ENCODE data around the gene OXA1L. TPM values are rescaled to one million over a fixed set of nuclear protein-coding genes. Genes with fewer than 3 reads are reported as not detected.

The OXA1L gene
- total and polyA plus RNA-seq, 2 of the 13 experiments (the other 11 are each of a cell fraction or from before 2014, with no cell fraction given) = 230 to 589 TPM

DNA sequence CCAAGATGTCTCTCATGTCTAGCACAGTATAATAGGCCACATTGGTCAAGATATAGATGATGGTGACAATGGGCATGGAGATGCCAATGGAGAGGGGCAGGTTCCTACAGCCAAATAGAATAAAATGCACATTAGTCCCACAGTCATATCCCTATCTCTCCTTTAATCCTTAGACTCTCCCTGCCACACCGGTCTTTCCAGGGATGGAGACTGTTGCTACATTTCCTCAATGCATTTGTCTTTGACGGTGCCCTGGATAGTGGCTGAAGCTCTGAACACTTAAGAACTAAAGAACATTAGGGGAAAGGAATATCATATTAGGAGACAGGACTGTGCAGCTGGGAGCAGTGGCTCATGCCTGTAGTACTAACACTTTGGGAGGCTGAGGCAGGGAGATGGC is 9.7 kb downstream of the OXA1L start:
- no TSS peak for BruUV-seq (replicated peaks)
- FAIRE-seq (no peak), DNase-seq (ENCODE audit: low spot score) (no peak), ATAC-seq (no peak)
- 0 out of 2 replicates have a peak, but pooled peaks have one; percentile 66 for TF ChIP-seq HOXA7 (CRISPR knock-in tag; IDR thresholded peaks at IDR 0.05)
- no peak for TF ChIP-seq NBN (conservative IDR thresholded peaks at IDR 0.05)
- TF ChIP-seq, protein P1, sequence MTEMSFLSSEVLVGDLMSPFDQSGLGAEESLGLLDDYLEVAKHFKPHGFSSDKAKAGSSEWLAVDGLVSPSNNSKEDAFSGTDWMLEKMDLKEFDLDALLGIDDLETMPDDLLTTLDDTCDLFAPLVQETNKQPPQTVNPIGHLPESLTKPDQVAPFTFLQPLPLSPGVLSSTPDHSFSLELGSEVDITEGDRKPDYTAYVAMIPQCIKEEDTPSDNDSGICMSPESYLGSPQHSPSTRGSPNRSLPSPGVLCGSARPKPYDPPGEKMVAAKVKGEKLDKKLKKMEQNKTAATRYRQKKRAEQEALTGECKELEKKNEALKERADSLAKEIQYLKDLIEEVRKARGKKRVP (CRISPR knock-in tag; IDR thresholded peaks at IDR 0.05) = 0 out of 4 replicates have a peak, but pooled peaks of 1 of the 2 experiments have one; percentile 30
- no peak for TF ChIP-seq CENPX (CRISPR knock-in tag; IDR thresholded peaks at IDR 0.05)
- TF ChIP-seq, protein P2, sequence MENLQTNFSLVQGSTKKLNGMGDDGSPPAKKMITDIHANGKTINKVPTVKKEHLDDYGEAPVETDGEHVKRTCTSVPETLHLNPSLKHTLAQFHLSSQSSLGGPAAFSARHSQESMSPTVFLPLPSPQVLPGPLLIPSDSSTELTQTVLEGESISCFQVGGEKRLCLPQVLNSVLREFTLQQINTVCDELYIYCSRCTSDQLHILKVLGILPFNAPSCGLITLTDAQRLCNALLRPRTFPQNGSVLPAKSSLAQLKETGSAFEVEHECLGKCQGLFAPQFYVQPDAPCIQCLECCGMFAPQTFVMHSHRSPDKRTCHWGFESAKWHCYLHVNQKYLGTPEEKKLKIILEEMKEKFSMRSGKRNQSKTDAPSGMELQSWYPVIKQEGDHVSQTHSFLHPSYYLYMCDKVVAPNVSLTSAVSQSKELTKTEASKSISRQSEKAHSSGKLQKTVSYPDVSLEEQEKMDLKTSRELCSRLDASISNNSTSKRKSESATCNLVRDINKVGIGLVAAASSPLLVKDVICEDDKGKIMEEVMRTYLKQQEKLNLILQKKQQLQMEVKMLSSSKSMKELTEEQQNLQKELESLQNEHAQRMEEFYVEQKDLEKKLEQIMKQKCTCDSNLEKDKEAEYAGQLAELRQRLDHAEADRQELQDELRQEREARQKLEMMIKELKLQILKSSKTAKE (CRISPR knock-in tag; IDR thresholded peaks at IDR 0.05; ENCODE audit: borderline replicate concordance) = 0 out of 2 replicates have a peak, but pooled peaks have one; percentile 23
- TF ChIP-seq, protein P3, sequence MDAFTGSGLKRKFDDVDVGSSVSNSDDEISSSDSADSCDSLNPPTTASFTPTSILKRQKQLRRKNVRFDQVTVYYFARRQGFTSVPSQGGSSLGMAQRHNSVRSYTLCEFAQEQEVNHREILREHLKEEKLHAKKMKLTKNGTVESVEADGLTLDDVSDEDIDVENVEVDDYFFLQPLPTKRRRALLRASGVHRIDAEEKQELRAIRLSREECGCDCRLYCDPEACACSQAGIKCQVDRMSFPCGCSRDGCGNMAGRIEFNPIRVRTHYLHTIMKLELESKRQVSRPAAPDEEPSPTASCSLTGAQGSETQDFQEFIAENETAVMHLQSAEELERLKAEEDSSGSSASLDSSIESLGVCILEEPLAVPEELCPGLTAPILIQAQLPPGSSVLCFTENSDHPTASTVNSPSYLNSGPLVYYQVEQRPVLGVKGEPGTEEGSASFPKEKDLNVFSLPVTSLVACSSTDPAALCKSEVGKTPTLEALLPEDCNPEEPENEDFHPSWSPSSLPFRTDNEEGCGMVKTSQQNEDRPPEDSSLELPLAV (CRISPR knock-in tag; conservative IDR thresholded peaks at IDR 0.05; ENCODE audit: low read depth) = 0 out of 2 replicates have a peak, but pooled peaks have one; percentile 62
- peak; percentile 39; the same call in 1 of the 2 replicates for TF ChIP-seq ZC3H13 (CRISPR knock-in tag; IDR thresholded peaks at IDR 0.05)
- 0 out of 2 replicates have a peak, but pooled peaks have one; percentile 45 for TF ChIP-seq ZNF780A (CRISPR knock-in tag; IDR thresholded peaks at IDR 0.05)
- 0 out of 2 replicates have a peak, but pooled peaks have one; percentile 14 for TF ChIP-seq RFXAP (CRISPR knock-in tag; IDR thresholded peaks at IDR 0.05; ENCODE audit: borderline replicate concordance)
- TF ChIP-seq SSRP1 (CRISPR knock-in tag; IDR thresholded peaks at IDR 0.05) = 0 out of 2 replicates have a peak, but pooled peaks have one; percentile 58
- TF ChIP-seq NONO (IDR thresholded peaks at IDR 0.05) = no peak
- TF ChIP-seq NONO (CRISPR knock-in tag; conservative IDR thresholded peaks at IDR 0.05) = 0 out of 2 replicates have a peak, but pooled peaks have one; percentile 19
- TF ChIP-seq, protein P4, sequence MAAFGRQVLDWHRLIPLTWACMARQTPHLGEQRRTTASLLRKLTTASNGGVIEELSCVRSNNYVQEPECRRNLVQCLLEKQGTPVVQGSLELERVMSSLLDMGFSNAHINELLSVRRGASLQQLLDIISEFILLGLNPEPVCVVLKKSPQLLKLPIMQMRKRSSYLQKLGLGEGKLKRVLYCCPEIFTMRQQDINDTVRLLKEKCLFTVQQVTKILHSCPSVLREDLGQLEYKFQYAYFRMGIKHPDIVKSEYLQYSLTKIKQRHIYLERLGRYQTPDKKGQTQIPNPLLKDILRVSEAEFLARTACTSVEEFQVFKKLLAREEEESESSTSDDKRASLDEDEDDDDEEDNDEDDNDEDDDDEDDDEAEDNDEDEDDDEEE (CRISPR knock-in tag; IDR thresholded peaks at IDR 0.05) = peak; percentile 17; the same call in 1 of the 2 replicates
- no peak for TF ChIP-seq ZNF33A (CRISPR knock-in tag; IDR thresholded peaks at IDR 0.05; ENCODE audit: borderline replicate concordance)
- no peak for TF ChIP-seq MZF1 (CRISPR knock-in tag; IDR thresholded peaks at IDR 0.05; ENCODE audit: borderline replicate concordance)
- no peak for TF ChIP-seq IKZF1 (IDR thresholded peaks at IDR 0.05)
- ChIA-PET POLR2A (interaction anchor here (1.8 kb wide), 1 partner anchor 9 kb away, joined by 4 read pairs; no protein-coding TSS in a partner anchor), CTCF (ENCODE audit: low intra/inter-chr PET ratio, low total read pairs) (interaction anchor here (2.5 to 5.1 kb wide), 2 partner anchors 42 to 77 kb away, joined by 8 to 123 read pairs; no protein-coding TSS in a partner anchor)
- in situ Hi-C loops (cut with HindIII; ENCODE audit: extremely low pct_ligation_motif_present, low pct_unique_long_range_greater_than_20kb) (loop anchor here (10.0 kb wide), 1 partner anchor 79 kb away; no protein-coding TSS in a partner anchor), intact Hi-C loops (cut with micrococcal nuclease; ENCODE audit: unreplicated experiment) (loop anchor here (2.0 kb wide), 1 partner anchor 53 kb away; the partner anchor contains the start of gene MRPL52)
- H3K27me3 ChIP-seq (ENCODE audit: control insufficient read depth in 1 of 2, insufficient read depth in 2 of 2, low read length in 2 of 2) = no peaks in the 10 kb centered on the region
- no peak overlapping the region for H3K9ac ChIP-seq (ENCODE audit: insufficient read depth, low read depth, low read length)
- no peak overlapping the region for H3K4me2 ChIP-seq (ENCODE audit: low read depth, low read length)
- no peaks in the 10 kb centered on the region for H3K9me3 ChIP-seq (ENCODE audit: low read length)
- H3K27ac ChIP-seq (ENCODE audit: extremely low read length, insufficient read depth, low read length) = no peak overlapping the region
- no peak overlapping the region for H3K4me3 ChIP-seq (replicated peaks in 1 of 3; ENCODE audit: insufficient read depth in 1 of 3, low read depth in 2 of 3, low read length in 3 of 3)
- H3K4me1 ChIP-seq (ENCODE audit: insufficient read depth, low read length) = peaks cover 19% of the 10 kb centered on the region
- no peaks in the 10 kb centered on the region for H4K20me1 ChIP-seq (ENCODE audit: insufficient read depth, low read length)
- peaks cover 9 to 10% of the 10 kb centered on the region in 2 experiments for H3K36me3 ChIP-seq (replicated peaks in 1 of 2; ENCODE audit: control insufficient read depth in 1 of 2, insufficient read depth in 2 of 2, low read length in 2 of 2)
- H2AFZ ChIP-seq (ENCODE audit: low read length) = no peak overlapping the region
- H3K79me2 ChIP-seq (ENCODE audit: insufficient read depth, low read length) = no peaks in the 10 kb centered on the region
- WGBS (ENCODE audit: low lambda C conversion rate) = 96% methylated on average over 2 of the region's 2 CpGs

Measured in HepG2 (cell line).